ENCODE data around the gene TCEAL9. TPM values are rescaled to one million over a fixed set of nuclear protein-coding genes. Genes with fewer than 3 reads are reported as not detected.

TCEAL9 gene, protein sequence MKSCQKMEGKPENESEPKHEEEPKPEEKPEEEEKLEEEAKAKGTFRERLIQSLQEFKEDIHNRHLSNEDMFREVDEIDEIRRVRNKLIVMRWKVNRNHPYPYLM
- total RNA-seq, result 184 and 202 TPM in 2 replicates

DNA sequence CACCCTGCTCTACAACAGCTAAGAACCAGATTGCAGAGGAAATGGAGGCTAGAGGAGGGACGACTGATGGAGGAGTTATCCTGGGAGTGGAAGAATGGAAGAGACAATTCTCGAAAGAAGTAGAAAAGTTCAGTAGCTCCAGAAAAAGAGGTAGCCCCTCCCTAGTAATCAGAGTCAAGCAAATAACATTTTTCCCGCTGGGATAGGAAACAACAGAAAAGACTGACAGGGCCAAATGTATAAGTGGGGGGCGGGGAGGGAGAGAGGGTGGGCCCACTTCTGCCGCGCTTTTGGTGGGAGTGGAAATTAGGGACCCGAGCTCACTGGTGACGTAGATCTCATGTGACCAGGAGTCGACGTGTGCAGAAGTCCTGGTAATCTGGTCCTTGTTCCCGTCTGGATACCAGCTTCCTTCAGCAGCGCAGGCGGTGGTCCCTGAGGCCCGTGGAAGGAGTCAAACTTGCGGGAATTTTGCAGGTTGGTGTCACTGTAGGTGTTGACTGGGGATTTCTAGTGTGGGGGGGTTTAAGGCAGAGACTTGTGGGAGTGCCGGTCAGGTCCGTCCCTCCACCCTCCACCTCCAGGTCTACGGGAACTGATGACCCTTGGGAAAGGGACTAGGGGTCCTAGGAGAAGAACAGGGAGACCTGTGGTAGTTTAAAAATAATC, at the start of gene TCEAL9:
Gene TCEAL9, plus strand, starts transcription at position 377 of the 669 bp plus-strand sequence. CDS start 1,179 bp downstream, outside the sequence.

DNA sequence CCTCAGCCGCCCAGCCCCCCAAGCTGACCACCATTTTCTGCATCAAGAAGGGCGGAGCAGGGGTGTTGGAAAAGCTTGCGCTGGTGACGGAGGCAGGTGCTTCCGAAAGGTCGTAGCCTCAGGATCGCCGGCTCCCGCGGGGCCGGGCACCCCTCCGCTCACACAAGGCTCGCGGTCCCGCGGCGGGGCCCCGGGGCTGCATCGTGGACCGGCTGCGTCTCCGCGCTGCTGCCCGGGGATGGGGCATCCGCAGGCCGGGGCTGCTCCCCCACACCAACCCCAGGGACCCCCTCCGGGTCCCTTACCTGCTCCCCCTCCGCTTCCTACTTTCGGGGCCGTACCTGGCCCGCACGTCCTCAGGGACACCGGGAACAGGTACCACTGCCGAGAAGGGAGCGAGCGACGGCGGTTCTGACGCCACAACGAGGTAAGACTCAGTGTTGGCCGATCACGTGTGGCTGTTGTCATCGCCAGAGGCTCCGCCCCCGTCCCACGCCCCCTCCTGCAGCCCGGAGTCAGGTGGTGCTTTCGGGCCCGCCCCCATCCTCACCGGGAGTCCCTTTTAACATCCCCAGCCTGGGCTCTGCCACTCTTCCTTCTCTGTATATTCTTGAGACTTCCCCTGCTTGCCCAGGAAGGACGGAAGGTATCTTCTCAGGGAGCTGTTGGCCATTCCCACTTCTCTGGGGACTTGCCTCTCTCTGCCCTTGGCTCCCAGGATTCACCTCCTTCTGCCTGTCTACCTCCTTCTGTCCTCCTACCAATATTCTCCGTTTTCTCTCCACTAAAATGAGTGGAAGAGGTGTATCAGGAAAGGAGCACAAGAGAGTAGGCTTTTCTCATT, 45.5 kb upstream of the TCEAL9 start, which contains the start of gene BEX2:
Gene BEX2, minus strand, starts transcription at position 436 of the 844 bp plus-strand sequence. CDS start 1,014 bp downstream, outside the sequence.

DNA sequence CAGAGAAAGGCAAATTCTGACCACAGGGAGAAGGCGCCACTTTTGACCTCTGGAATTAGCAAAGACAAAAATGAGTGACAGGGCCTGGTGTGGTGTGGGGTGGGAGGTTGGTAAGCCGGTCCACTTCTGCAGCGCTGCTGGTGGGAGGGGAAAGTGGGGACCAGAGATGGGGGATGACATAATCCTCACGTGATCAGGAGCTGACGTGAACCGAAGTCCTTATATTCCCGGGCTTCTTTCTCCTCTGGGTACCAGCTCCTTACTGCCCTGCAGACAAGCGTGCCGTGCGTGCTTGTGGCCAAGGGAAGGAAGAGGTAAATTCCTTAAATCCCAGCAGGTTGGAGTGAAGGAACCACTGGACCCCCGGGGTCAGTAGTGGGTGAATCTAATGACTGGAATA, 26.3 kb upstream of the TCEAL9 start, which contains the start of gene TCEAL7:
Gene TCEAL7, plus strand, starts transcription at position 249 of the 400 bp plus-strand sequence. CDS start 1,165 bp downstream, outside the sequence.

DNA sequence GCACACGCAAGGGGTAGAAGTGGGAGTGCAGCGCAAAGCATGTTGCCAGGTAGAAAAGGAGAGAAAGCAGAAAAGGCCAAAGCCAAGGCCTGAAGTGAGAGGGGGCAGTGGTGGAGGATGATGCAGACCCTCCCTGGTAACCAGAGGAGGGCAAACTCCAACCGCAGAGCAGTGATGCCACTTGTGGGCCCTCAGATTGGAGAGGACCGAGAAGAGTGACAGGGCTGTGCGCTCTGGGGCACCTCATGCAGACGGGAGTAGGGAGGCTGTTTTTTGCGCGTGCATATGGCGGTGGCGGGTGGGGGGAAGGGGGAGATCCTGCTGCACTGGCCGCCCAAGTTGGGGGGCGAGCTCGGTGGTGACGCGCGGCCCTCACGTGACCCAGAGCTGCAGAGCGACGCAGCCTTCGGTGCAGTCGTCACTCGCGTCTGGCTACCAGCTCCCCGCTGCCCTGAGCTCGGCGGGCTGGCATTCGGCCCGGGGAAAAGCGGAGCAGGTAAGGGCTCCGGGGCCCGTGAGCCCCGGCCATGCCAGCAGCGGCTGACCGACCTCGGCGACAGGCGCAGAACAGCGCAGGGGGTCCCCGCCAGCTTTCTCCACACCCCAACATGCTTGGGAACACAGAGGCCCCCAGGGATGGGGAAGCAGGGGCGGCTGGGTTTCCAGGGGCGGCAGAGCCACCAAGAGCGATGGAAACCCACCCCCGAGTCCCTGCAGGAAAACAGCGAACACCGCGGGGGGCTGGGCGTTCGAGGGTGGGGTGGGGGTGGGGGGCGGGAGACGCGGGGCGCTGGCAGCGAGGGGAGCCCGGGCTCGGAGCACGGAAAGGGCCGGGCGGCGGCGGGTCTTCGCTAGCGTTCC, 20.0 kb downstream of the TCEAL9 start, which contains the start of gene BEX3:
Gene BEX3, plus strand, starts transcription at position 421 of the 861 bp plus-strand sequence. CDS start 984 bp downstream, outside the sequence.

Other genes starting within 250 kb of the TCEAL9 start
- gene BEX4, start 141.4 kb upstream of the TCEAL9 start, total RNA-seq, result 12.2 and 12.6 TPM in 2 replicates
- 115 and 131 TPM in 2 replicates for gene TCEAL8, start 101.4 kb upstream of the TCEAL9 start, total RNA-seq
- gene TCEAL5, start 79.8 kb upstream of the TCEAL9 start, total RNA-seq, result not detected in 2 replicates
- gene BEX2, start 45.5 kb upstream of the TCEAL9 start, total RNA-seq, result 0.68 and 0.79 TPM in 2 replicates
- gene TCEAL7, start 26.3 kb upstream of the TCEAL9 start, total RNA-seq, result 25.2 and 27.7 TPM in 2 replicates
- 344 and 392 TPM in 2 replicates for gene BEX3, start 20.0 kb downstream of the TCEAL9 start, total RNA-seq
- gene RAB40A, start 163.0 kb downstream of the TCEAL9 start, total RNA-seq, result 0.12 TPM in 1 of 2 replicates, not detected in the other
- gene TCEAL4, start 229.0 kb downstream of the TCEAL9 start, total RNA-seq, result 74.1 and 75.7 TPM in 2 replicates